ENCODE data around the gene ADGRV1.

ADGRV1 gene

DNA sequence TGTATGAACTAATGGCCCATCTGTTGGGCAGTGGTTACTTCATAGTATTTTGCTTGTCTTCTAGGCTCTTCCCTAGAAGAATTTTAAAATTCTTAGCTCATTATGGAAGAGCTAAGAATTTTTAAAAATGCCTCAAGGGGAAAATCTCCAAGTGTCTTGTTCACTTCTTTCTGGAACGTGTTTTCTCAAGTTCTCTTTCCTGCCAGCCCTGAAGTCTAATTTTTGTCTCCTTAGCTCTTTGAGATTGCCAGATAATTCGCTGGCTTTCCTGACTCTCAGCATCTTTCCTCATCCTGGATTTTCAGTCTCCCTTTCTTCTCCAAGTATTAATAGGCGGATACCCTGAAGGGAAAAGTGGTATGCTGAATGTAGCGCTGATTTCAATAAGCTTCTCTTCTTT, 429.1 kb downstream of the ADGRV1 start:
- TF ChIP-seq, protein P1, sequence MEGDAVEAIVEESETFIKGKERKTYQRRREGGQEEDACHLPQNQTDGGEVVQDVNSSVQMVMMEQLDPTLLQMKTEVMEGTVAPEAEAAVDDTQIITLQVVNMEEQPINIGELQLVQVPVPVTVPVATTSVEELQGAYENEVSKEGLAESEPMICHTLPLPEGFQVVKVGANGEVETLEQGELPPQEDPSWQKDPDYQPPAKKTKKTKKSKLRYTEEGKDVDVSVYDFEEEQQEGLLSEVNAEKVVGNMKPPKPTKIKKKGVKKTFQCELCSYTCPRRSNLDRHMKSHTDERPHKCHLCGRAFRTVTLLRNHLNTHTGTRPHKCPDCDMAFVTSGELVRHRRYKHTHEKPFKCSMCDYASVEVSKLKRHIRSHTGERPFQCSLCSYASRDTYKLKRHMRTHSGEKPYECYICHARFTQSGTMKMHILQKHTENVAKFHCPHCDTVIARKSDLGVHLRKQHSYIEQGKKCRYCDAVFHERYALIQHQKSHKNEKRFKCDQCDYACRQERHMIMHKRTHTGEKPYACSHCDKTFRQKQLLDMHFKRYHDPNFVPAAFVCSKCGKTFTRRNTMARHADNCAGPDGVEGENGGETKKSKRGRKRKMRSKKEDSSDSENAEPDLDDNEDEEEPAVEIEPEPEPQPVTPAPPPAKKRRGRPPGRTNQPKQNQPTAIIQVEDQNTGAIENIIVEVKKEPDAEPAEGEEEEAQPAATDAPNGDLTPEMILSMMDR (conservative IDR thresholded peaks at IDR 0.05; ENCODE audit: low read depth, low read length): no peak
- DNase-seq (ENCODE audit: low read depth): no peak
- H3K4me3 ChIP-seq (ENCODE audit: low read depth, low read length): no peak overlapping the region

DNA sequence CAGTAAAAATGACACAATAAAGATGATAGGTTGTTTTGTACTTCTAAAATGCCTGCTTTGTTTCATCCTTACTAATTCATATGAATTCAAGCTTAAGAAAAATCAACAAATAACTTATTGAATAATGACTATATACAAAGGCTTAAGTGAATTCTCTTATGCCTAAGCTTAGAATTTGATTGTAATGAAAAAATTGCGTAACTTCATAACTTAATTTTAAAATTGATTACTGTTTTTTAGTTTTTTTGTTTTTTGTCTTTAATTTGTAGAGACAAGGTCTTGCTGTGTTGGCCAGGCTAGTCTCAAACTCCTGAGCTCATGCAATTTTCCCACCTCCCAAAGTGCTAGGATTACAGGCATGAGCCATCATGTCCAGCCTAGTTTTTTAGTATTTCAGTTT, 432.6 kb downstream of the ADGRV1 start:
- TF ChIP-seq, protein P1 (conservative IDR thresholded peaks at IDR 0.05; ENCODE audit: low read depth, low read length): no peak
- DNase-seq (ENCODE audit: low read depth): no peak
- no peak overlapping the region for H3K4me3 ChIP-seq (ENCODE audit: low read depth, low read length)

DNA sequence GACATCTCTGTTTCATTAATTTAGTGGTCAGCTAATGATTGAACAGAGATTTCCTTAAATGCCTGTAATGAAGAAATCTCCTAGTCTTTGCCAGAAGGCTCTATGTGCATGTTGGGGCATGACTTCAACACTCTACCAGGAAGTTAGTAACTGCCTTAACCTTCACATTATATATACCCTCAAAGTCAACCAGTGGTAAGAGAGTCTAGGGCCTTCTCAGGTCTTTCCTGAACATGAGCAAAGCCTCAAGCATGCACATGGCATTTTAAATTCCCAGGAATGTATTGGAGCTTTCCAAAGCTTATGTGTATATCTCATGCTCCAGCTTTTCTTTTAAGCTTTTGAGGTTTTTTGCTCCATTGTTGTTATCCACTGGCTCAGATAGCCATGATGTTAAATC, 436.2 kb downstream of the ADGRV1 start:
- no peak overlapping the region for H3K4me3 ChIP-seq (ENCODE audit: low read depth, low read length)
- TF ChIP-seq, protein P1 (conservative IDR thresholded peaks at IDR 0.05; ENCODE audit: low read depth, low read length): no peak
- DNase-seq (ENCODE audit: low read depth): no peak

DNA sequence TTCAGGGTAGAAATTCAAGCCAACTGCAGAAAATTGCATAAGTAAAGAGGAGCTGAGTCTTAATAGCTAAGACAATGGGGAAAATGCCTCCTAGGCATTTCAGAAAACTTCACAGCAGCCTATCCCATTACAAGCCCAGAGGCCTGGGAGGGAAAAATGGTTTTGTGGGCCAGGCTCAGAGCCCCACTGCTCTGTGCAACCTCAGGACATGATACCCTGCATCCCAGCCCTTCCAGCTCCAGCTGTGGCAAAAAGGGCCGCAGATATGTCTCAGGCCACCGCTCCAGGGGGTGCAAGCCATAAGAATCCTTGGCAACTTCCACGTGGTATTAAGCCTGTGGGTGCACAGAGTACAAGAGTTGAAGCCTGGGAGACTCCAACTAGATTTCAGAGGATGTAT, 437.5 kb downstream of the ADGRV1 start:
- no peak overlapping the region for H3K4me3 ChIP-seq (ENCODE audit: low read depth, low read length)
- TF ChIP-seq, protein P1 (conservative IDR thresholded peaks at IDR 0.05; ENCODE audit: low read depth, low read length): no peak
- no peak for DNase-seq (ENCODE audit: low read depth)

DNA sequence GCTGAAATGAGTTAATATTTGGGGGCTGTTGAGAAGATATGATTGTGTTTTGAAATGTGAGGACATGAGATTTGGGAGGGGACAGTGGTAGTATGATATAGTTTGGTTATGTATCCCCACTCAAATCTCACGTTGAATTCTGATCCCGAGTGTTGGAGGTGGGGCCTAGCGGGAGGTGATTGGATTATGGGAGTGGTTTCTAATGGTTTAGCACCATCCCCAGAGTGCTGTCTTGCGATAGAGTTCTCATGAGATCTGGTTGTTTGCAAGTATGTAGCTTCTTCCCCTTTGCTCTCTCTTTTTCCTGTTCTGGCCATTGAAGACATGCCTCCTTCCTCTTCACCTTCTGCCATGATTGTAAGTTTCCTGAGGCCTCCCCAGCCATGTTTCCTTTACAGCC, 438.5 kb downstream of the ADGRV1 start:
- DNase-seq (ENCODE audit: low read depth): no peak
- TF ChIP-seq, protein P1 (conservative IDR thresholded peaks at IDR 0.05; ENCODE audit: low read depth, low read length): no peak
- no peak overlapping the region for H3K4me3 ChIP-seq (ENCODE audit: low read depth, low read length)

DNA sequence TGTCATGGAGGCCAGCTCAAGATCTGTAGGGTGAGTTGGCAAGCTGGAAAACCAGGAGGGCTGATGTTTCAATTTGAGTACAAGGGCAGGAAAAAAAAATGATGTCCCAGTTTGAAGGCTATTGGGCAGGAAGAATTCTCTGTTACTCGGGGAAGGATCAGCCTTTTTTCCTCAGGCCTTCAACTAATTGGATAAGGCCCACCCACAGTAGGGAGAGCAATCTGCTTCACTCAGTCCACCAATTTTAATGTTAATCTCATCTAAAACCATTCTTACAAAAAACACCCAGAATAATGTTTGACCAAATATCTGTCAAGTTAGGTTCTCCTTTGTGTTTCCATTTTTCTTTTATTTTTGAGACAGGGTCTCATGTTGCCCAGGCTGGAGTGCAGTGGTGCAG, 442.1 kb downstream of the ADGRV1 start:
- DNase-seq (ENCODE audit: low read depth): no peak
- TF ChIP-seq, protein P1 (conservative IDR thresholded peaks at IDR 0.05; ENCODE audit: low read depth, low read length): no peak
- no peak overlapping the region for H3K4me3 ChIP-seq (ENCODE audit: low read depth, low read length)

DNA sequence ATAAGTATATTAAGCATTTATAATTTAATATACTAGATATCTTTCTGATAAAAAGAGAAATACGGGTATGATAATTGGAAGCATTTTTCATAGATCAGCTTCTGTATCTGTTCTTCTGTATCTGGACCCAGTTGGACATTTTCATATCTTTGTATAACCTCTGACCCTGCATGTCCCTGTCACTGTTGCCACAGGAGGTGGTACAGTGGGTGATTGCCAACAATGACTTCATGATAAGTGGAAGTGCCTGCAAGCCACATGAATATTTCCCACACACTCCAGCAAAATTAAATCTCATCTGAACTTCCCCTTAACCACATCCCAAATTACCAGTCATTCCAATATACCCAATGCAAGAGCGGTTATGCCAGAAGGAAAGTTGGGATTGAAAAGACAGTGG, 448.1 kb downstream of the ADGRV1 start:
- no peak overlapping the region for H3K4me3 ChIP-seq (ENCODE audit: low read depth, low read length)
- DNase-seq (ENCODE audit: low read depth): no peak
- TF ChIP-seq, protein P1 (conservative IDR thresholded peaks at IDR 0.05; ENCODE audit: low read depth, low read length): no peak

Data from choroid plexus epithelial cell (primary cell).